Tibial artery (tissue), 4 donors: ENCODE data around the gene FNDC3B.

ENCODE experiments used
- DNase-seq, 2 donors: peaks; one replicate each; pipeline ENCODE4 v3.0.0-alpha.2; 2019
- H3K27ac ChIP-seq, 2 donors: fragments of 200-600 bp; sonication (generic) in 1 of 2; 1 replicate in 1 of 2; 2 replicates in 1 of 2; pipeline ENCODE4 v1.5.1; 2018 to 2019; ENCODE audit warnings: mild to moderate bottlenecking in 1 of 2
- H3K27me3 ChIP-seq, 2 donors: fragments of 200-600 bp; sonication (generic) in 1 of 2; one replicate each; pipeline versions ENCODE4 v1.5.1 to v1.6.0; 2016 to 2019
- H3K36me3 ChIP-seq, 3 donors: fragments of 200-600 bp; sonication (generic) in 2 of 3; one replicate each; pipeline ENCODE4 v1.5.1; 2016 to 2019; ENCODE audit warnings: mild to moderate bottlenecking in 2 of 3
- H3K4me1 ChIP-seq, 4 donors: fragments of 200-600 bp; sonication (generic) in 2 of 4; 1 replicate in 3 of 4; 2 replicates in 1 of 4; pipeline ENCODE4 v1.5.1; 2016 to 2019
- H3K4me3 ChIP-seq, 2 donors: fragments of 200-600 bp; sonication (generic) in 1 of 2; 1 replicate in 1 of 2; 2 replicates in 1 of 2; pipeline ENCODE4 v1.5.1; 2018 to 2019; ENCODE audit warnings: mild to moderate bottlenecking in 2 of 2
- H3K9me3 ChIP-seq, 3 donors: fragments of 200-600 bp; sonication (generic) in 1 of 3; one replicate each; pipeline ENCODE4 v1.5.1; 2016 to 2019
- CTCF ChIP-seq, 2 experiments: fragments of 200-600 bp in 1 of 2; fragments of 450-650 bp in 1 of 2; IDR thresholded peaks; one replicate each; pipeline ENCODE4 v1.5.1; 2017 to 2019; ENCODE audit warnings: antibody characterized with exemption in 2 of 2, mild to moderate bottlenecking in 1 of 2, moderate library complexity in 1 of 2
- intact Hi-C: fragments of 100-400 bp; cut with DNase I; formaldehyde crosslinking; loops from one replicate; pipeline ENCODE4 v1.15.0; 2023; ENCODE audit warnings: low total_unique reads

FNDC3B gene

GRCh38 chr3:172082820-172083513, 43.6 kb downstream of the FNDC3B start:
- DNase-seq: no peak
- intact Hi-C loops: no loop called here
- H3K4me1 ChIP-seq: peaks cover 0 to 83% (median 20%) of the 10 kb centered on the region in 4 donors
- H3K27me3 ChIP-seq: no peaks in the 10 kb centered on the region
- H3K36me3 ChIP-seq: no peaks in the 10 kb centered on the region
- H3K27ac ChIP-seq: peak overlapping the region; percentile 54 to 70
- no peak overlapping the region for H3K4me3 ChIP-seq
- TF ChIP-seq CTCF (IDR thresholded peaks at IDR 0.05): no peak
- H3K9me3 ChIP-seq: no peaks in the 10 kb centered on the region

GRCh38 chr3:172083995-172084409, 44.6 kb downstream of the FNDC3B start:
- no peak for TF ChIP-seq CTCF (IDR thresholded peaks at IDR 0.05)
- no peaks in the 10 kb centered on the region for H3K36me3 ChIP-seq
- no peak overlapping the region for H3K4me3 ChIP-seq
- intact Hi-C loops: no loop called here
- no peak overlapping the region for H3K27ac ChIP-seq
- peaks cover 0 to 84% (median 21%) of the 10 kb centered on the region in 4 donors for H3K4me1 ChIP-seq
- DNase-seq: no peak
- H3K9me3 ChIP-seq: no peaks in the 10 kb centered on the region
- H3K27me3 ChIP-seq: no peaks in the 10 kb centered on the region

GRCh38 chr3:172084871-172085556, 45.6 kb downstream of the FNDC3B start:
- H3K9me3 ChIP-seq: no peaks in the 10 kb centered on the region
- no peak overlapping the region for H3K4me3 ChIP-seq
- no peaks in the 10 kb centered on the region for H3K27me3 ChIP-seq
- no peak overlapping the region for H3K27ac ChIP-seq
- no peak for TF ChIP-seq CTCF (IDR thresholded peaks at IDR 0.05)
- H3K4me1 ChIP-seq: peaks cover 0 to 85% (median 21%) of the 10 kb centered on the region in 4 donors
- no peak for DNase-seq
- intact Hi-C loops: no loop called here
- H3K36me3 ChIP-seq: no peaks in the 10 kb centered on the region

- no peak for TF ChIP-seq CTCF (IDR thresholded peaks at IDR 0.05)
Observed at GRCh38 chr3:172085557-172085895, 46.1 kb downstream of the FNDC3B start.

GRCh38 chr3:172086071-172086470, 46.7 kb downstream of the FNDC3B start:
- H3K27ac ChIP-seq: no peak overlapping the region
- no peak for DNase-seq
- intact Hi-C loops: no loop called here
- no peak for TF ChIP-seq CTCF (IDR thresholded peaks at IDR 0.05)
- H3K9me3 ChIP-seq: no peaks in the 10 kb centered on the region
- no peaks in the 10 kb centered on the region for H3K27me3 ChIP-seq
- H3K4me3 ChIP-seq: no peak overlapping the region
- no peaks in the 10 kb centered on the region for H3K36me3 ChIP-seq
- H3K4me1 ChIP-seq: peaks cover 0 to 89% (median 21%) of the 10 kb centered on the region in 4 donors

More at GRCh38 chr3:172085557-172085895, 46.1 kb downstream of the FNDC3B start:
- Histone ChIP-seq H3K4me3 (no peak overlapping the region), H3K27ac (no peak overlapping the region), H3K4me1 (peaks cover 0 to 87% (median 21%) of the 10 kb centered on the region in 4 donors), H3K27me3 (no peaks in the 10 kb centered on the region), H3K9me3 (no peaks in the 10 kb centered on the region), H3K36me3 (no peaks in the 10 kb centered on the region)
- intact Hi-C loops: no loop called here
- DNase-seq: no peak
